ENCODE data around the gene CARMIL3.

The CARMIL3 gene

GRCh38 chr14:24116128-24116814 is 64.5 kb downstream of the CARMIL3 start:
- H3K4me3 ChIP-seq (ENCODE audit: low read depth, low read length): peak overlapping the region; percentile 96
- TF ChIP-seq CTCF (IDR thresholded peaks at IDR 0.05; ENCODE audit: low read depth, low read length) (no peak), MAX (IDR thresholded peaks at IDR 0.05; ENCODE audit: low read depth, low read length) (no peak), POLR2A (IDR thresholded peaks at IDR 0.05; ENCODE audit: extremely low read depth, insufficient read length) (no peak), MYC (IDR thresholded peaks at IDR 0.05; ENCODE audit: low read depth, low read length) (no peak)
- DNase-seq (ENCODE audit: low read depth): no peak

- no peak for TF ChIP-seq CTCF (IDR thresholded peaks at IDR 0.05; ENCODE audit: low read depth, low read length)
- no peak for TF ChIP-seq MAX (IDR thresholded peaks at IDR 0.05; ENCODE audit: low read depth, low read length)
- TF ChIP-seq MYC (IDR thresholded peaks at IDR 0.05; ENCODE audit: low read depth, low read length): no peak
- DNase-seq (ENCODE audit: low read depth): no peak
- H3K4me3 ChIP-seq (ENCODE audit: low read depth, low read length): no peak overlapping the region
Measured at GRCh38 chr14:24117179-24117578, 65.4 kb downstream of the CARMIL3 start.

Data from NB4 (cell line).